HG03064 (cell line): ENCODE data around the gene CD38.

Experiments
- ATAC-seq: cut with Tn5 transposase; IDR thresholded peaks from one replicate; pipeline ENCODE4 v1.9.1; 2021; ENCODE audit warnings: low read depth; ENCODE audit not compliant: unreplicated experiment

Gene CD38

DNA sequence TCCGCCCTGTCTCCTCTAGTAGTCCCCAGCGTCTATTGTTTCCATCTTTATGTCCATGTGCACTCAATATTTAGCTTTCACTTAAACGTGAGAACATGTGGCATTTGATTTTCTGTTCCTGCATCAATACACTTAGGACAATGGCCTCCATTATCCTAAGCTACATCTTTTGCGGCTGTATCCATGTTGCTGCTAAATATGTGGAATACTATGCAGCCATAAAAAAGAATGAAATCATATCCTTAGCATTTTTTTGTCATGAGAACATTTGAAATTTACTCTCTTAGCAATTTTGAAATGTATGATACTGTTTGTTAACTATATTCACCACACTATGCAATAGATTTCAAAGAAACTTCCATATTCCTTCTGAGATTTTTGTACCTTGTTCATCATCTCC, 19.8 kb upstream of the CD38 start:
- no peak for ATAC-seq

DNA sequence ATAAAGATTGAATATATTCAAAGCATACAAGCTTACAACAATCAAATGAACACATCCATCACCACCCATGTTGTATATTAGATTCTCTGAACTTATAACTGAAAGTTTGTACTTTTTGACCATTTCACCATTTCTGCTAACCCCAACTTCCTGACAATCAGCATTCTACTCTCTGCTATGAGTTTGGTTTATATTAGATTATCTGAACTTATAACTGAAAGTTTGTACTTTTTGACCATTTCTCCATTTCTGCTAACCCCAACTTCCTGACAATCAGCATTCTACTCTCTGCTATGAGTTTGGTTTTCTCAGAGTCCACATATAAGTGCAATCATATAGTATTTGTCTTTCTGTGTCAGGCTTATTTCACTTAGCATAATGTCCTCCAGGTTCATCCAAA, 15.7 kb upstream of the CD38 start:
- ATAC-seq = peak; percentile 45

DNA sequence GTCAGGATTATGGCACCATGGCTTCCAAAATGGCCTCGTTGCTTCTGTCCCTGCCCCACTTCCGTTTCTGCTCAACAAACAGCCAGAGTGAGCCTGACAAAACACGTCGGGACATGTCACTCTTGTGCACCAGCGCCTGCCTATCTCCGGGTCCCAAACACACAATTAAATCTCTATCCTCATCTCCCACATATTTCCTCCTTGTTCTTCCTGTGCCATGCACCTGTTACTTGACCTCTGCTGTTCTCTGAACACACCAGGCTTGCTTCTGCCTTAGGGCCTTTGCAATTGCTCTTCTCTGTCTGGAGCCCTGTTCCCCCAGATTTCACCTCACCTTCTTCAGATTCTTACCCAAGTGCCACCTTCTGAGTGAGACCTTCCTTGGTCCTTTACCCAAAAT, 12.7 kb upstream of the CD38 start:
- no peak for ATAC-seq

DNA sequence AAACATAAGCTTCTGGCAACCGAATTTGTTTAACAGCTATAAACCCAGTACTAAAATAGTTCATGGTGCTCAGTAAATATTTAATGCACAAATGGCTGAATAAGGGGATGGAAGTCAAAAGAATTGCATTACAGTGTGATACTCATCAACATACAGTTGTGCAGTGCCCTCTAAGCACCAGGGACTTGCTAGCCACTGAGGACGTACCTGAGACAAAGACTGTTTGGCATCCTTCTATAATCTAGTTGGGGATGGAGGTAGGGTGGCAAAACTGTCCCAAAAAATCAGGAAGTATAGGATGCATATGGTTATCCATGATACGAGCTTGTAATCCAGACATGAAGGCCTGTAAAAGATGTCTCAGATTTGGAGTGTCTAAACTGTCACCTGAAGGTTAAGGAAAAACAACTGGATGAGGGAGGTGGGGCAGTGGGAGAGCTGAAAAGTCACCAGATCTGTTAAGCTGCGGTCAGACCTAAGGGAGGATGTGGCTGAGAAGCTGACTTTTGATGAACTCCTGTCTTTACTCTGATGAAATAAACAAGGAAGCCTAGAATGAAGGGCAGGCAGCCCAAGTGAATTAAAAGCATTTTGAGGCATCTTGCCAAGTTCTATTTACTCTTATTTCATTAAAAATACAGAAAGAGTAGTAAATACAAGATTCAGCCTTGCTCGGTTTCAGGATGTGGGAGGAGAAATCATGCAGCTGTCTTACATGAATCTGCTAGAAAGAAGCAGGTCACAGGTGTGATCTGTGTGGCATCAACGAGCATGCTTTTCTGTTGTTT, 12.0 kb upstream of the CD38 start:
- peak; percentile 68 for ATAC-seq

DNA sequence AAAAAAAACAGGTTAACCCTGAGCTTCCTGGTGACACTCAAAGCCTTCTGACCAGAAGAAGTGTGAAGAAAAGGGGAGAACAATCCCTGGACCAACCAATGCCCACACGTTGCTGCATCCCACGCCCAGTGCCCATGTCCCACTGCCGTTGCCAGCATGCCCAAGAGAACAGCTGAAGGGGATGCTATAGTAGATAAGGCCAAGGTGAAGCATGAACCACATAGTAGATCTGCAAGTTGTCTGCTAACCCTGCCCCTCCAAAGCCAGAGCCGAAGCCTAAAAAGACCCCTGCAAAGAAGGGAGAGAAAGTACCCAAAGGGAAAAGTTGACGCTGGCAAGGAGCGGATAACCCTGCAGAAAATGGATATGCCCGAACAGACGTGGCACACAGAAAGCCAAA, 11.3 kb upstream of the CD38 start:
- no peak for ATAC-seq

DNA sequence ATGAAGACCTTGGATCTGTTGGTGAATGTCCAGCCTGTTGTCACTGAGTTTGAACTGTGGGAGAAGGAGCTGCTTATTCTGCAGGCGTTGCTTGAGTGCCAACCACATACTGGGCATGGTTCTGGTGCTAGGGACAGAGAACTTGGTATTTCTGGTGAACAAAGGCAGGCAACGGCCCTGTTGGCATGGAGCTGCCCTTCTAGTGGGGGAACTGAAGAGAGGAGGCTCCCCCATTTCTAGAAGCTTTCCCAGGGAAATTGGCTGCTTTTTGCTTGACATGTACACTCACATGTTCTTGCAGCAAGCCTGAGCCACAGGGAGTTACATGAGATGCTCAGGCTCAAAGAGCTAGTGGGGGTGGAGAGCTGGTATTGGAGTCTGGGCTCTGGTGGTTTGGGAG, 8.9 kb upstream of the CD38 start:
- no peak for ATAC-seq

DNA sequence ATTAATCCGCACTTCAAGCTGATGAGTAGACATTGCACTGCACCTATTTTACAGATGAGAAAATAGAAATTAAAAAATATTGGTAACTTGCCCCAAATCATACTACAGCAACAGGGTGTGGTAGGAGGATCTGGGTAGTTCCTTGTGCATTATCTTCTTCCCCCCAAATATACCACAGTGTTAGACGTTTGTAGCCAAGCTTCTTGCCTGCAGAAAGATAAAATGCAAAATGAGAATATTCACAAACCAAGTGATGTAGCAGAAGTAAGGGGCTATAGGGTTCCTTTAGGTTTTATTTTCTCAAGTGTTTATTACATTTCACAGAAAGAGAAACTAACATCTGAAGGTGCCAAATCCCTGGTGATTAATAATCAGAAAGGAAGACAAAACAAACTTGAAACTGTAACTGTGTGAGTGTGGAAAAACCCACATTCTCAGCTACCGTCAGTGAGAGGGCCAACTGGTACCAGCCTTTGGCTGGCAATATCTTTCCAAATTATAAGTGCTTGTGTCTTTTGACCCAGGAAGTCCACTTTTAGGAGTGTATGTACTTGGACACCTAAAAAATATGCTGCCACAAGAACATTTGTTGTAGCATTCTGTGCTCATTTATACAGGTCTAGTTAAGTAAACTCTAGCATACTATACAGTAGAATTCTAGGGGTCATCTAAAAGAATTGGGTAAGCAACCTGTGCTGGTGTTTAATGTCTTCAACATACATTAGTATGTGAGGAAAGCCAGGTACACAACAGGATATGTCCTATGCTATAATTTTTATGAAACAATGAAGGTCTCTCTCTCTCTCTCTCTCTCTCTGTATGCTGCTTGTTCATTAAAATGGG, 6.7 kb upstream of the CD38 start:
- peak; percentile 74 for ATAC-seq

DNA sequence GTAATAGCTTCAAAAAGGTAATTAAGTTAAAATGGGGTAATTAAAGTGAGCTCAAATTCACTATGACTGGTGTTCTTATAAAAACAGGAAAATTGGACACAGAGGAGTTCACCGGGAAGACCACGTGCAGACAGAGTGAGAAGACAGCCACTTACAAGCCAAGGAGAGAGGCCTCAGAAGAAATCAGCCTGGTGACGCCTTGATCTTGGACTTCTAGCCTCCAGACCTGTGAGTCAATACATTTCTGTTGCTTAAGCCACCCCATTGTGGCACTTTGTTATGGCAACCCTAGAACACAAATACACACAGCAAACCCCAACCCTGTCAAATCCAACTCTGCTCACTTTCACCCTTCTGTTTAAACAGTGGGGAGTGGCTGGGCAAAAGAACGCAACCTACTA, 4.1 kb upstream of the CD38 start:
- ATAC-seq = no peak

DNA sequence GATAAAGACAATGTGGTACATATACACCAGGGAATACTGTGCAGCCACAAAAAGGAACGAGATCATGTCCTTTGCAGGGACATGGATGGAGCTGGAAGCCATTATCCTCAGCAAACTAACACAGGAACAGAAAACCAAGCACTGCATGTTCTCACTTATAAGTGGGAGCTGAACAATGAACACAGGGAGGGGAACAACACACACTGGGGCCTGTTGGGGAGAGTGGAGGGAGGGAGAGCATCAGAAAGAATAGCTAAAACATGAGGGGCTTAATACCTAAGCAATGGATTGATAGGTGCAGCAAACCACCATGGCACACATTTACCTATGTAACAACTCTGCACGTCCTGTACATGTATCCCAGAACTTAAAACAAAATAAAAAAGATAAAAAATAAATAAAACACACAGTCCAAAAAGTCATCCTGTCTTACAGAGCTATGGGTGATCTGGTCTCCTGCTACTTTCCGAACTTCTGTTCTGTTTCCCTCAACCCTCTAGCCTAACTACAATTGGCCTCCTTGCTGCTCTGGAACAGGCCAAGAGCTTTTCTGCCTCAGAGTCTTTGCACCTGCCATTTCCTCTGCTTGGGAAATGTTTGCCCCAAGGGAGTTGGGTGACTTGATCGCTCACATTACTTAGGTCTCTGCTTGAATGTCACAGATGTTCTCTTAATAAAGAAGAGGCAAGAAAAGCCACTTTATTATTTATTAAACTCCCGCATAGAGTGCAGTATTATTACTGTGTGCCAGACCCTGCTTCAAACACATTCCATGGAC, 1.1 kb upstream of the CD38 start:
- no peak for ATAC-seq

DNA sequence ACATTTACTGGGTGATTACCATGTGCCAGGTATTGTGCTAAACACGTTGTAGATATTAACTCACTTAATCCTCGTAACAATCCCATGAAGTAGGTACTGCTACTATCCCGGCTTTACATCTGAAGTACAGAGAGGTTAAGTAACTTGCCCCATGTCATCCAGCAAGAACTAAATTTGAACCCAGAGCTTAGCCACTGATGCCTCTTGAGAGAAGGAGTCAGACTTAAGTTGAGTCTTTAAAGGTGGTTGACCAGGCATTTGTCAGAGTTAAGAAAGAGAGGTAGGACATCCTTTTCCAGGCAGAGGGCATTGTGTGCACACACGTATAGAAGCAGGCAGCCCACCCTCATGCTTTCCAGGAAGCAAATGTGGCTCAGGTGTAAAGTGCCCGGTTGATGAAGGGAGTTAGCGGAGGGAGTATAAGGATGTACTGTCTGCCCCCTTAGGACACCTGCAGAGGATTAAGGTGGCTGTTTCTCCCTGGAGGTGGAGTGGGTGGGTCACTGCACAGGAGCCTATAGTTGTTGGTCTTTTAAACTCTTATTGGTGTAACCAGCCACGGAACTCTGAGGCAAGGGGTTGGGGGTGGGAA, 335 bp upstream of the CD38 start:
- ATAC-seq = no peak

DNA sequence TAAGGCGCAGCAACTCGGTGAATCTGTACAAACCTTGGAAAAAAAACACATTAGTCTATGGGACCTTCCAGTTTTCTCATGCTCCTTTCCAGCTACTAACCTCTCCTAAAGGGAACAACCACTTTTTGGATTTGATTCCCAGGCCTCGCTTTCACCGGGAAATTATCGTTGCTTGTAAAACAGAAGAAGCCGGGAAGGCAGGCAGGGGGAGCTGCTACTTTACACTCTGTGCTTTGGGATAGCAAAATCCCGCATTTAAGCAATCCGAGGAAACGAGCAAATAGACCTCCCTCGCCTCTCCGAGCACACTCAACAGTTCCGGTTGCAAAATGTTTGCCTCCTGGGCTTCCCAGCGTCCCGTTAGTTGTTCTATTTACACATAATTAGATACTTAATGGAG, 1.2 kb downstream of the CD38 start:
- ATAC-seq = no peak

DNA sequence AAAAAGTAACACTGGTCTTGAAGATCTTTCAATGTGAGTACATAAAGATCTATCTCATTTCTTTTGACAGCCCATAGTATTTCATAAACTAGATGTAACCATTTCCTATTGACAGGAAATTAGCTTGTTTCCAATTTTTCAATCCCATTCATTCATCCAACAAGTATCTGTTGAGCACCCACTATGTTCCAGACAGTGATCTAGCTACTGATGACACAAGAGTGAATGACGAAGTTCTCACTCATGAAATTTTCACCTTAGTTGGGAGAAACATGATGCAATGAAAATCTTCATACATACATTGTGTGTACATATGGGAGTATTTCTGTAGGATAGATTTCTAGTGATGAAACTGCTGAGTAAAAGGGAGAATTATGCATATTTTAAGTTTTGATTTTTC, 1.7 kb downstream of the CD38 start:
- ATAC-seq = no peak

DNA sequence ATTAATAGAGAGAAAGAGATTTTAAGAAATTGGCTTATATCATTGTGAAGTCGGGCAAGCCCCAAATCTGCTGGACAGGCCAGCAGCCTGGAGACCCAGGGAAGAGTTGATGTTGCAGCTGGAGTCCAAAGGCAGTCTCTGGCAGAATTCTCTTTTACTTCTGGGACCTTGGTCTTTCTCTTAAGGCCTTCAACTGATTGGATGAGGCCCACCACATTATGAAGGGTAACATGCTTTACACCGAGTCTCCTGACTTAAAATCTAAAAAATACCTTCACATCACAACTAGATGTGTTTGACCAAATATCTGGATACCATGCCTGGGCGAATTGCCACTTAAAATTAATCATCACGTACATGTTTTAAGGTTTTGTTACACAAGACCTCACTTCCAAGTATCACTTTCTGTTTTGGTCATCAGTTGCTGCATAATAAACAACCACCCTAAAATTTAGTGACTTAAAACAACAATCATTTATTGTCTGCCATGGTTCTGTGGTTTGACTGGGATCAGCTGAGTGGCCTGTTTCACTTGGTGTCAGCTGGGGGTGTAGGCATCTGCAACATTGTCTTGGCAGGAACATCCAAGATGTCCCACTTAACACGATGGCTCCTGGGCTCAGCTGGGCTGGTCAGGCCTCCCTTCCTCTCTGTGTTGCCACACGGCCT, 3.4 kb downstream of the CD38 start:
- ATAC-seq = peak; percentile 20

DNA sequence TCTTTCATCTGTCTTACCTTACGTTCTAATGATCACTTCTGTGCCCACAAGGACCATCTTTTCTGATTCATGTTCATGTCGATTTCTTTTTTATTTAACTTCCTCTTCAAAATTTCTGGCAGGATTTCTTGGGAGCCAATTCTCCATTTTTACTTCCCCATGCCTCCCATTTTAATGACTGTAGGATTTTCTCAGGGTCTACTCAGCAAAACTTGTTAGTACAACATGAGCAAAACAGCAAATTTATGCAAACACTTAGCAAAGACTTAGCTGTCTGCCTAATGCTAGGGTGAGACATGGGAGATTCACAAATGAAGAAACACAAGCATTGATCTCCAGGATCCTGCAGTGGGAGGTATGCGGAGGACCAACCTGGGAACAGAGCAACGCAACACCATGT, 5.5 kb downstream of the CD38 start:
- ATAC-seq = no peak

DNA sequence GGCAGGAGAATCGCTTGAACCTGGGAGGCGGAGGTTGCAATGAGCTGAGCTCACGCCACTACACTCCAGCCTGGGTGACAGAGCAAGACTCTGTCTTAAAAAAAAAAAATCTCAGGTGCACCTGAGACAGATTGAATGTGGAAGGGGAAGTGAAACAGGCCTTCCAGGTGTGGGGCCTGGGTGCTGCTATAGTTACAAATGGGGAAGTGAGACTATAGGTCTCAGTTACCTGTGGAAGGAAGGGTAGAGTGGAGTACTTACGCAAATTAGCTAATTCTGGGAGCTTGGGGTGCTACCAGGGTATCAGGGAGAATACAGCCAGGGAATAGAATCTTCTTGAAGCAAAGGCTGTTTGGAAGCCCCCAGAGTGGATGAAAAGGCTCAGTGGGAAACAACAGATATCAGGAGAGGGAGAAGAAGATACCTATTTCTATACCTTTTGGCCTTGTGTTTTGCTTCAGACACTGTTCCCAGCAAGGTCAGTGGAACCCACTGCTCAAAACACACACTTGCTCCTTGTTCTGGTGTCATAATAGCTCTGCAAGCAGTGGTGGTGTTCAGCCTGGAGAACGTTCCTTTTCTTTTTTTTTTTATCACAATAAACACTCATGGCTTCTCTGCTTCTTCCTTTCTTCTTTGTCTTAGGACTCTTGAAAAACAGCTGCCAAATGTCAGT, 7.0 kb downstream of the CD38 start:
- peak; percentile 78 for ATAC-seq

DNA sequence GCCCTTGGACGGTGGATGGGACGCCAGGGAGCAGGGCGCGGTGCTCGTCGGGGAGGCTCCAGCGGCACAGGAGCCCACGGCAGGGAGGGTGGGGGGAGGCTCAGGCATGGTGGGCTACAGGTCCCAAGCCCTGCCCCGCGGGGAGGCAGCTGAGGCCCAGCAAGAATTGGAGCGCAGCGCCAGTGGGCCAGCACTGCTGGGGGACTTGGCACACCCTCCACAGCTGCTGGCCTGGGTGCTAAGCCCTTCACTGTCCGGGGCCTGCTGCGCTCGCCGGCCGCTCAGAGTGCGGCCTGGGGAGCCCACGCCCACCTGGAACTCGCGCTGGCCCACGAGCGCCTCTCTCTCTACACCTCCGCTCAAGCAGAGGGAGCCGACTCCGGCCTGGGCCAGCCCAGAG, 8.6 kb downstream of the CD38 start:
- no peak for ATAC-seq

DNA sequence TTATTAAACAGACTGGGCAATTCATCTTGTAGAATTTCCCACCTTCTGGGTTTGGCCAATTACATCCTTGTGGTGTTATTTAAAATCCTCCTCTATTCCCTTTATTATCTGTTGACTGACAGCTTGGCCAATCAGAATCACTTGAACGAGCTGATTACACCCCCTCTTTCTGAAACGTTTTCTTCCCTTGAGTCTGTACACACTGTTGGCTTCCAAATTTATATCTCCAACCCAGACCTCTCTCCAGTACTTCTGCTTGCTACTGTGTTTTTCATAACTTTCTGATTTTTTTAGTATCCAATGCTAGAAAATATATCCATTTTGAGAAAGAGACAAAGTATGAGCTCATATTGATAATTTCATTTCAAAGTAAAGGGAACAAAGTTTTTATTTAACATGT, 14.8 kb downstream of the CD38 start:
- ATAC-seq = no peak

DNA sequence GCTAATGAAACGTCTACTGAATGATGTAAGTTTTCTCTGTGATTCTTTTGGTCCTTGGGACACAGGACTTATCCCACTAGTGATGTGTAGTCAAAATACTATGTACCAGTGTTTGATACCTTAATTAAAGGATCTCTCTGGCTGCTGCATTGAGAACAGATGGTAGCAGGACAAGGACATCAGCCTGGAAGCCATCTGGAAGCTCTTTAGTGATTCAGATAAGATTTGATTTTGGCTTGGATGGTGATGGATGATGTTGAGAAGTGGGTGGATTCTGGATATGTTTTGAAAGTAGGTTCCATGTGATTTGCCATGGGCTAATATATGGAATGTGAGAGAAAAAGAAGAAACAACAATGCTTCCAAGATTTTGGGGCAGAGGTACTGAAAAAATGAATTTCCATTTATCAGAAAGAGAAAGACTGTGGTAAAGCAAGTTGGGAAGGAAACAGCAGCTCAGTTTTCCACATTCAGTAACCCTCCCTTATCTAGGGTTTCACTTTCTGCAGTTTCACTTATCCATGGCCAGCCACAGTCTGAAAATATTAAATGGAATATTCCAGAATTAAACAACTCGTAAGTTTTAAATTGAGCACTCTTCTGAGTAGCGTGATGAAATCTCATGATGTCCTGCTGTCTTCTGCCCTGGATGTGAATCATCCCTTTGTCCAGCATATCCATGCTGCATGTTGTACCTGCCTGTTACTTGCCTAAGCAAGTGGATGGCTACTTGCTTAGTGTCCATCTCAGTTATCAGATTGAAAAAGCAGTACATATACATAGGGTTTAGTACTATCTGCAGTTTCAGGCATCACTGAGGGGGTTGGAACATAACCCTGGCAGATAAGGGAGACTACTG, 15.6 kb downstream of the CD38 start:
- no peak for ATAC-seq

DNA sequence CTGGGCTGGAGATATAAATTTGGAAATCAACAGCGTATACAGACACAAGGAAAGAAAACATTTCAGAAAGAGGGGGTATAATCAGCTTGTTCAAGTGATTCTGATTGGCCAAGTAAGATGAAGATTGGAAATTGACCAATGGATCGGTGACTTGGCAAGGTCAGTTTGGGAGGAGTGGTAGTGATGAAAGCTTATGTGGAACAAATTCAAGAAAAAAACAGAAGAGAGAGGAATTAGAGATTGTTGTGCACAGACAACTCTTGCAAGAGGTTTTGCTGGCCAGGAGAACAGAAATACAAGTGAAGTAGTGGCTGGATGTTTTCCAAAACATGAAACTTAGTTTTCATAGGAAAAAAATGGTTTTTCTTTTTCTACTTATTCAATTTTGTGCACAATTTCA, 16.3 kb downstream of the CD38 start:
- no peak for ATAC-seq
